GM12874 (cell line): ENCODE data around the gene CTNND2.

Experiments used
- TF ChIP-seq, protein P1 (sequence below): IDR thresholded peaks from 2 replicates; pipeline ENCODE4 v1.5.1; 2011; ENCODE audit warnings: low read depth, mild to moderate bottlenecking, control low read depth, low read length, moderate library complexity; ENCODE audit not compliant: insufficient read depth

The CTNND2 gene

DNA sequence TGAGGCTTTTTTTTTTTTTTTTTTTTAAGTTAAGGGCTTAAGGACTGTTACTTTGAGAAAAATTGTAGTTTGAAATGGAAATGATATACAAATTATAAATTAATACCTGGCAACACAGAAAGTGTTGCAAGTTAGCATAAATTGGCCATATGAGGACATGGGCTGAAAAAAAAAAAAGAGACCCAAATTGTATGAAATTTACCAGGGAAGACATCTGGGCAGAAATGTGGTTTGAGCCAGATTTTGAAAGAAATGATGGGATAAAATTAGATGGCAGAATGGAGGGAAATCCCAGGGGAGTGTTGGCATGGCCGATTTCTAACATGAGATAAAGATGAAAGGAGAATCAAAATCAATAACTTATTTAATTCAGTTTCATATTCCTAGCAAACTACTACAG is 472.1 kb downstream of the CTNND2 start:
- TF ChIP-seq, protein P1, sequence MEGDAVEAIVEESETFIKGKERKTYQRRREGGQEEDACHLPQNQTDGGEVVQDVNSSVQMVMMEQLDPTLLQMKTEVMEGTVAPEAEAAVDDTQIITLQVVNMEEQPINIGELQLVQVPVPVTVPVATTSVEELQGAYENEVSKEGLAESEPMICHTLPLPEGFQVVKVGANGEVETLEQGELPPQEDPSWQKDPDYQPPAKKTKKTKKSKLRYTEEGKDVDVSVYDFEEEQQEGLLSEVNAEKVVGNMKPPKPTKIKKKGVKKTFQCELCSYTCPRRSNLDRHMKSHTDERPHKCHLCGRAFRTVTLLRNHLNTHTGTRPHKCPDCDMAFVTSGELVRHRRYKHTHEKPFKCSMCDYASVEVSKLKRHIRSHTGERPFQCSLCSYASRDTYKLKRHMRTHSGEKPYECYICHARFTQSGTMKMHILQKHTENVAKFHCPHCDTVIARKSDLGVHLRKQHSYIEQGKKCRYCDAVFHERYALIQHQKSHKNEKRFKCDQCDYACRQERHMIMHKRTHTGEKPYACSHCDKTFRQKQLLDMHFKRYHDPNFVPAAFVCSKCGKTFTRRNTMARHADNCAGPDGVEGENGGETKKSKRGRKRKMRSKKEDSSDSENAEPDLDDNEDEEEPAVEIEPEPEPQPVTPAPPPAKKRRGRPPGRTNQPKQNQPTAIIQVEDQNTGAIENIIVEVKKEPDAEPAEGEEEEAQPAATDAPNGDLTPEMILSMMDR, result no peak

DNA sequence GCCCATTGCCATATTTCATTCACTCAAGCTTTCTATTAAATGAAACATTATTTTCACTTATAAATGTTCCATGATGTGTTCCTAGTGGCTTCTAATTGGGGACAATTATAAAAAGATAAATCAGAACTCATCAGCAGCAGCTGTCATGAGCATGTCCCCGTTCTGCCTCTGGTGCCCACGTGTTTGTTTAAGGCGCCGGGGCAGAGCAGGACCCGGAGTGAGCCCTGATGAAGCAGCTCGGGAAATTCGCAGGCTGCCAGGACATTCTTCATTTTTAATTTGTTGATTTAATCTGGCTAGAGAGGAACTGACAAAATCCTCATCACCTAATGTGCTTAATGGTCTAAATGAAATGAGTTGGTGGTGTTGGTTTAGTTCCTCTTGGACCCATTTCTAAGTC is 475.0 kb downstream of the CTNND2 start:
- TF ChIP-seq, protein P1, result no peak

DNA sequence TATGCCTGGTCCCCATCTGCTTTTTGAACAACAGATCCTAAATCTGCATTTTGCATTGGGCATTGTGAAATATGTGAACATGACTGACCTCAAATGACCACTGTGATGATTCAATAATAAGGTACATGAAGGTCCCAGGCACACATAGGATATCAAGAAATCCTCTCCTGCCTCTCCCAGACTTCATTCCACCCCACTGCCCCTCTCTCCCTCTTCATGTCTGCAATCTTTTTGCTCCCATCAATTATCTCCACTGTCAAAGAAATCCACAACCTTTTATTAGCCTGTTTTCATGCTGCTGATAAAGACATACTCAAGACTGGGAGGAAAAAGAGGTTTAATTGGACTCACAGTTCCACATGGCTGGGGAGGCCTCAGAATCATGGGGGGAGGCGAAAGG is 476.7 kb downstream of the CTNND2 start:
- TF ChIP-seq, protein P1, result no peak

DNA sequence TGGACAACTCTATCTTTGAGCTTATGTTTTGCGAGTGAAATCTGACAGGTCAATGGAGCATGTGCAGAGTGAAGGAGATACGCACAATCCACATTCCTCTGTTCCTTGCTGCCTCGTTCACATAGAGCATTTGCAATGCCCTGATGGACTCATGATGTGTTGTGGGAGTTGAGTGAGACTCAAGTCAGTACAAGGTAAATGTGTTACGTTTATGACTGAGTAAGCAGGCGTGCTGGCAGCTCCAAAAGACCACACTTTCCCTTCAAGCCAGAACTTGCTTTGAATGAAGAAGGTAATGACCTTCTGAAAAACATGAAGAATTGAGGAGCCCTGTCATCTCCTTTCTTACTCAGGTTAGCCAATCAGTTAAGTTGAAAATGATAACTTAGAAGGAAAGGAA is 477.8 kb downstream of the CTNND2 start:
- TF ChIP-seq, protein P1, result no peak

DNA sequence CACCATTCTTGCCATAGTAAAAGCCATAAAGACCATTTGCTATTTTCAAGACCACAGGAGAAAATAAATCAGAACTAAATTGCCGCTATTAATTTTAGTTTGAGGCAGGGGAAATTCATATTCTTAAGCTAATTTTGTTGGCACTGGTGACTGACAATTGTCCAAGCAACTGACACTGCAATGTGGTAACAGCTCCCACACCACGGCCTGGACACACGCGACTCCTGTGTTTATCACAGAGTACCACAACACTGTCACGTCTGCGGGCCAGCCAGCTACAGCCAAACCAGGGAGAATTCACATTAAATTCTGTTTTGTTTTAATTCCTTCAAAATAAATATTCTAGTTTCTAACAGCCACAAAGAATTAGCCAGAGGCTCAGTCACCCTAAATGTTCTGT is 481.9 kb downstream of the CTNND2 start:
- TF ChIP-seq, protein P1, result no peak

DNA sequence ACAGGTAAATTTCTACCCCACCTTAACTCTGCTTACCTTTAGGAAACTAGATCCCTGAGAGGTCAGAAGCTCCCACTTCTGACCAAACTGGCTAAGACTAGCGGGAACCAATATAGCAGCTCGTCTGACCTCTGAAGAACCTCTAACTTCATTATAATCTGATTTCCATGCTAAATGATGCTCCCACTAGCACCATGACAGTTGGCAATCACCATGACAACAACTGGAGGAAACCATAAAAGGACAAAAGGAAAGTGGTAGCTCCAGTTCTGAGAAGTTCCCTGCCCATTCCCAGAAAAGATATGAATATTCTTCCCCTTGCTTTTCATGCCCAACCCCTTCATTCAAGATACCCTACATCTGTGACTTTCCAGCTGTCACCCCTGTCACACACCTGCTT is 483.3 kb downstream of the CTNND2 start:
- TF ChIP-seq, protein P1, result no peak

DNA sequence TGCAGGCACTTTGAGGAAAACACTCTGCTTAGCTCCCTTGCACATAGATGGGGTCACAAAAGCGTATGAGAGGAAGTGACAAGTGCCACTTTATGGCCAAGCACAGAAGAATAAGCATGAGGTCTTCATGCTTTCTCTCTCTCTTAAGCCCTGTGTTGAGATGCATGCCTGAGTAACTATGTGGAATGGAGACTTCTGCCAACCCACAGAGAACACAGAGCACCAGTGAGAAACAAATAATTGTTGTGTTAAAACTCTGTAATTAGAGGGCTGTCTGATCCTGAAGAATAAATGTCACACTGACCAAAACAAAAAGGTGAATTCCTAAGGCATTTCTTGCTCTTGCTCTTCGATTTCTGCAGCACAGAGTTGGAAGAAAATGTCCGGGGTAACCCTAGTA is 488.5 kb downstream of the CTNND2 start:
- TF ChIP-seq, protein P1, result no peak

DNA sequence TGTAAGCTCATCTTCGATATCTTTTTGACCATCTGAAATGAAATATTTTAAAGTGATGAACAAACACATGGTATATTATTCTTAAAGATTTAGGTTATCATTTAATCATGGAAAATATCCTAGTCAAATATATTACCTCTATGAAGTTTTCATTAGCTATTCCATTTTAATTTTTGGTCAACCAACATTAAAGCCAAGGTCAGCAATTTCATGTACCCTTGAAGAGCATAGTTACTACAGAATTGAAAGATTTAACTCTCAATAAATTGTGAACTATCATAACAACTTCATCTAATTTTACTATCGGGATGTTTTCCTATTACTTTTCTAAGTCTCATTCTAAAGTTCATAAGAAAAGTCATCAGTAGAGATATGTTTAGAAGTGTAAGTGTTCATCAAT is 492.6 kb downstream of the CTNND2 start:
- TF ChIP-seq, protein P1, result no peak
